ENCODE data around the gene GSTK1.
"Not testable (repeated sequence)": the region's sequence is repeated elsewhere in the genome, so short reads cannot be mapped to it uniquely, and the experiment has no call there.

The GSTK1 gene

GRCh38 chr7:143263266-143264195, at the start of gene GSTK1:
TSS of gene GSTK1 (plus strand) at chr7:143263441. CDS start at chr7:143263514, 73 bp downstream.
- DNase-seq (ENCODE audit: low spot score): peak; percentile 85

- not testable (repeated sequence) for DNase-seq (ENCODE audit: low spot score)
Observed at GRCh38 chr7:143213478-143213877, 49.8 kb upstream of the GSTK1 start.

GRCh38 chr7:143214789-143215679, 48.2 kb upstream of the GSTK1 start:
- peak; percentile 54 for DNase-seq (ENCODE audit: low spot score)

- DNase-seq (ENCODE audit: low spot score): no peak
Observed at GRCh38 chr7:143216151-143216550, 47.1 kb upstream of the GSTK1 start.

GRCh38 chr7:143216686-143217085, 46.6 kb upstream of the GSTK1 start:
- no peak for DNase-seq (ENCODE audit: low spot score)

GRCh38 chr7:143217806-143218205, 45.4 kb upstream of the GSTK1 start:
- no peak for DNase-seq (ENCODE audit: low spot score)

GRCh38 chr7:143221286-143221685, 42.0 kb upstream of the GSTK1 start:
- no peak for DNase-seq (ENCODE audit: low spot score)

- no peak for DNase-seq (ENCODE audit: low spot score)
Observed at GRCh38 chr7:143221737-143222136, 41.5 kb upstream of the GSTK1 start, which contains the start of gene TAS2R40. TSS of gene TAS2R40 (plus strand) at chr7:143222037. CDS start at chr7:143222079, 42 bp downstream.

- no peak for DNase-seq (ENCODE audit: low spot score)
Observed at GRCh38 chr7:143222782-143223181, 40.5 kb upstream of the GSTK1 start.

GRCh38 chr7:143223784-143224183, 39.5 kb upstream of the GSTK1 start:
- no peak for DNase-seq (ENCODE audit: low spot score)

GRCh38 chr7:143225047-143225446, 38.2 kb upstream of the GSTK1 start:
- DNase-seq (ENCODE audit: low spot score): no peak

- DNase-seq (ENCODE audit: low spot score): no peak
Observed at GRCh38 chr7:143227806-143228205, 35.4 kb upstream of the GSTK1 start.

GRCh38 chr7:143229054-143229790, 34.0 kb upstream of the GSTK1 start:
- no peak for DNase-seq (ENCODE audit: low spot score)

- DNase-seq (ENCODE audit: low spot score): no peak
Observed at GRCh38 chr7:143230602-143231457, 32.4 kb upstream of the GSTK1 start.

GRCh38 chr7:143233816-143234532, 29.3 kb upstream of the GSTK1 start:
- DNase-seq (ENCODE audit: low spot score): no peak

GRCh38 chr7:143234533-143234875, 28.7 kb upstream of the GSTK1 start:
- no peak for DNase-seq (ENCODE audit: low spot score)

- DNase-seq (ENCODE audit: low spot score): no peak
Observed at GRCh38 chr7:143235561-143235960, 27.7 kb upstream of the GSTK1 start.

GRCh38 chr7:143236408-143236990, 26.7 kb upstream of the GSTK1 start:
- no peak for DNase-seq (ENCODE audit: low spot score)

- DNase-seq (ENCODE audit: low spot score): no peak
Observed at GRCh38 chr7:143237366-143237765, 25.9 kb upstream of the GSTK1 start.
